ENCODE data around the gene CLEC16A. TPM values are rescaled to one million over a fixed set of nuclear protein-coding genes. Genes with fewer than 3 reads are reported as not detected.

CLEC16A gene
- total and polyA plus RNA-seq, 9 of the 15 experiments (the other 6 are each of a cell fraction or from before 2014, with no cell fraction given): 1.00 to 22.3 (median 10.0) TPM

GRCh38 chr16:11064851-11065250 lies 120.5 kb downstream of the CLEC16A start (continued):
- no peak for TF ChIP-seq CBX8 (IDR thresholded peaks at IDR 0.05; ENCODE audit: borderline replicate concordance, extremely low read depth, low read depth, low read length, poor library complexity, severe bottlenecking)
- no peak for TF ChIP-seq KAT8 (IDR thresholded peaks at IDR 0.05; ENCODE audit: low read depth)
- TF ChIP-seq ZNF511 (CRISPR knock-in tag; IDR thresholded peaks at IDR 0.05): no peak
- TF ChIP-seq CREB5 (CRISPR knock-in tag; IDR thresholded peaks at IDR 0.05): no peak
- TF ChIP-seq JUN (IDR thresholded peaks at IDR 0.05; ENCODE audit: borderline replicate concordance, low read depth, low read length): no peak
- TF ChIP-seq JUN (CRISPR knock-in tag; IDR thresholded peaks at IDR 0.05; ENCODE audit: borderline replicate concordance): no peak
- TF ChIP-seq KLF6 (CRISPR knock-in tag; IDR thresholded peaks at IDR 0.05; ENCODE audit: borderline replicate concordance): no peak
- no peak for TF ChIP-seq CHD4 (IDR thresholded peaks at IDR 0.05; ENCODE audit: insufficient read depth, insufficient replicate concordance, low read depth, low read length, poor library complexity, severe bottlenecking)

Data from K562 (cell line).